ENCODE data around the gene SNX30. TPM values are rescaled to one million over a fixed set of nuclear protein-coding genes. Genes with fewer than 3 reads are reported as not detected.

Gene SNX30
- total RNA-seq, 2 experiments from 2014 or later = 3.8 to 3.9 TPM

DNA sequence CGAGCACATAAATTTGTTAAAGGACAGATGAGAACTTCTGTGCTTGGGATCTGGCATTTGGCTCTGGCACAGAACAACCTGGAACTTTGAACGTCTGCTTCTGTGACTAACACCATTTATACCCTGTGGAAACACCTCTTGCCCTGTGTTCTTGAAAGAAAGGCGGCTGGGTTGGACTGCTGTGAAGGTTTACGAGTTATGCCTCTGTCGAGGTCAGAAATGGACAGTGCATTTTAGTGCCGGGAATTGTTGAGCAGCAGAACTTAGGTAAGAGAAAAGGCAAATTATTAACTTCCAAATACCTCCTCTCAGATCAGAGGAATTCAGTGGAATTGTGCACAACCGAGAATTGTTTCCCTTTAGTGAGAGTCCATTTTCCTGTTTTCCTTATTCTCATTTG, 18.6 kb upstream of the SNX30 start:
- ChIA-PET CTCF (no interaction called here), POLR2A (no interaction called here)
- DNase-seq (no peak), ATAC-seq (no peak)
- H3K27ac Mint-ChIP-seq = no peak overlapping the region
- H3K36me3 Mint-ChIP-seq (ENCODE audit: low read depth) = no peaks in the 10 kb centered on the region
- intact Hi-C loops (cut with micrococcal nuclease) = no loop called here
- H3K9me3 Mint-ChIP-seq = no peaks in the 10 kb centered on the region
- no peaks in the 10 kb centered on the region for H3K27me3 Mint-ChIP-seq
- no peak for TF ChIP-seq CTCF (IDR thresholded peaks at IDR 0.05)
- no peaks in the 10 kb centered on the region for H3K4me1 Mint-ChIP-seq (ENCODE audit: low read depth)
- H3K4me3 Mint-ChIP-seq = no peak overlapping the region

DNA sequence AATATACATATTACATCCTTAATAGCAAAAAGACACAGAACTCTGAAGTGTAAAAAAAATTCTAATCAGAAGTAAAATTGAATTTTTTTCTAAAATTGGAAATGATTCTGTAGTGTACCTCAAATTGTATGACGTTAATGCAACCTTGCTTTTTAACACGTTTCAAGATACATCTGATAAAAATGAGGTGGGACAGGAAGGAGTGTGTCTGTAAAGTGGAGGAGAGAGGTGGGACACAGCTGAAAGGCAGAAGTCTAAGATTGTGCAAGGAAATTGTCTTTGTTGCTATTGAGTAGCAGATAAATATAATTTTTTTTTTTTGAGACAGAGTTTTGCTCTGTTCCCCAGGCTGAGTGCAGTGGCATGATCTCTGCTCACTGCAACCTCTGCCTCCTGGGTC, 15.7 kb upstream of the SNX30 start:
- Mint-ChIP-seq H3K4me3 (no peak overlapping the region), H3K27me3 (no peaks in the 10 kb centered on the region), H3K4me1 (ENCODE audit: low read depth) (no peaks in the 10 kb centered on the region), H3K9me3 (no peaks in the 10 kb centered on the region), H3K27ac (no peak overlapping the region), H3K36me3 (ENCODE audit: low read depth) (no peaks in the 10 kb centered on the region)
- intact Hi-C loops (cut with micrococcal nuclease) = no loop called here
- ChIA-PET POLR2A (interaction anchor here (0.6 kb wide), 1 partner anchor 967 kb away, joined by 3 read pairs; no protein-coding TSS in a partner anchor), CTCF (interaction anchor here (1.3 to 1.8 kb wide), 2 partner anchors 12 to 58 kb away, joined by 5 to 6 read pairs; no protein-coding TSS in a partner anchor)
- no peak for TF ChIP-seq CTCF (IDR thresholded peaks at IDR 0.05)
- no peak for ATAC-seq
- DNase-seq = no peak

- no peaks in the 10 kb centered on the region for H3K27me3 Mint-ChIP-seq
- ChIA-PET CTCF (no interaction called here), POLR2A (interaction anchor here (1.4 kb wide), 1 partner anchor 25 kb away, joined by 3 read pairs; the partner anchor contains the start of gene INIP)
- H3K27ac Mint-ChIP-seq = no peak overlapping the region
- intact Hi-C loops (cut with micrococcal nuclease) = no loop called here
- H3K9me3 Mint-ChIP-seq = no peaks in the 10 kb centered on the region
- no peak for ATAC-seq
- H3K36me3 Mint-ChIP-seq (ENCODE audit: low read depth) = no peaks in the 10 kb centered on the region
- no peak for DNase-seq
- H3K4me1 Mint-ChIP-seq (ENCODE audit: low read depth) = peaks cover 21% of the 10 kb centered on the region
- no peak for TF ChIP-seq CTCF (IDR thresholded peaks at IDR 0.05)
- H3K4me3 Mint-ChIP-seq = no peak overlapping the region
Observed at GRCh38 chr9:112743216-112743836, 7.2 kb upstream of the SNX30 start.

GRCh38 chr9:112744177-112744576, 6.4 kb upstream of the SNX30 start:
- H3K27ac Mint-ChIP-seq = no peak overlapping the region
- H3K9me3 Mint-ChIP-seq = no peaks in the 10 kb centered on the region
- no peaks in the 10 kb centered on the region for H3K27me3 Mint-ChIP-seq
- H3K4me3 Mint-ChIP-seq = no peak overlapping the region
- POLR2A ChIA-PET = no interaction called here
- H3K36me3 Mint-ChIP-seq (ENCODE audit: low read depth) = no peaks in the 10 kb centered on the region
- CTCF ChIA-PET = no interaction called here
- H3K4me1 Mint-ChIP-seq (ENCODE audit: low read depth) = peaks cover 27% of the 10 kb centered on the region
- ATAC-seq (no peak), DNase-seq (no peak)
- no peak for TF ChIP-seq CTCF (IDR thresholded peaks at IDR 0.05)
- intact Hi-C loops (cut with micrococcal nuclease) = no loop called here

DNA sequence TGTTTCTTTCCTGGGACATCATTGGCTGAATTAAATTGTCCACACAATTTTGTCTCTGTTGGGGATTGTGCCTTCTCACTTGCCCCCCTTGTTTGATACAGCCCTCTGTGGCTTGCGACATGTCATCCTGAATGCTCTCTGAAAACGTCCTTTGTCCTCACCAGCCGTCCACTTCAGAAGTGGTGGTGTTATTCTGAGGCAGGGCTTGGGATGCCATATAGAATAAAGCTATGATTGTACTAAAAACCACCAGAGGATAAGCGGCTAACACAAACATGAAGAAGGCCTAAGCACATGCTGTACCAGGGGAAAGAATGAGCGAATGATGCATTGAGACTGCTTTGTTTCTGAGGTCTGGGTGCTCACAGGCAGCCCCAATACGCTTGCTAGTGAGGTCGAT, 3.5 kb upstream of the SNX30 start:
- ChIA-PET POLR2A (no interaction called here), CTCF (interaction anchor here (1.7 kb wide), 1 partner anchor 46 kb away, joined by 4 read pairs; no protein-coding TSS in a partner anchor)
- Mint-ChIP-seq H3K36me3 (ENCODE audit: low read depth) (no peaks in the 10 kb centered on the region), H3K9me3 (no peaks in the 10 kb centered on the region), H3K4me3 (no peak overlapping the region), H3K27ac (peak overlapping the region; percentile 42), H3K4me1 (ENCODE audit: low read depth) (peaks cover 38% of the 10 kb centered on the region), H3K27me3 (no peaks in the 10 kb centered on the region)
- intact Hi-C loops (cut with micrococcal nuclease) = no loop called here
- DNase-seq (no peak), ATAC-seq (no peak)
- no peak for TF ChIP-seq CTCF (IDR thresholded peaks at IDR 0.05)

Measured in activated CD8-positive, alpha-beta T cell treated with anti-CD3 and anti-CD28 coated beads for 36 hours (primary cell).